Endothelial cell of umbilical vein (primary cell): ENCODE results near the gene SPSB1.

Experiments used
- EZH2 ChIP-seq: IDR thresholded peaks from 2 replicates; pipeline ENCODE4 v1.6.1; 2012; ENCODE audit warnings: borderline replicate concordance, low read depth, mild to moderate bottlenecking, moderate library complexity, low read length, inconsistent platforms; ENCODE audit not compliant: severe bottlenecking
- TF ChIP-seq, protein P1 (sequence below), 2 donors: IDR thresholded peaks; 1 replicate in 1 of 2; 2 replicates in 1 of 2; pipeline ENCODE4 v1.5.1; 2011; ENCODE audit warnings: low read length in 2 of 2, mild to moderate bottlenecking in 2 of 2, moderate library complexity in 2 of 2, control low read depth in 1 of 2, inconsistent platforms in 1 of 2, low read depth in 1 of 2; ENCODE audit not compliant: insufficient read depth in 1 of 2; ENCODE audit errors: extremely low read depth in 1 of 2

DNA sequence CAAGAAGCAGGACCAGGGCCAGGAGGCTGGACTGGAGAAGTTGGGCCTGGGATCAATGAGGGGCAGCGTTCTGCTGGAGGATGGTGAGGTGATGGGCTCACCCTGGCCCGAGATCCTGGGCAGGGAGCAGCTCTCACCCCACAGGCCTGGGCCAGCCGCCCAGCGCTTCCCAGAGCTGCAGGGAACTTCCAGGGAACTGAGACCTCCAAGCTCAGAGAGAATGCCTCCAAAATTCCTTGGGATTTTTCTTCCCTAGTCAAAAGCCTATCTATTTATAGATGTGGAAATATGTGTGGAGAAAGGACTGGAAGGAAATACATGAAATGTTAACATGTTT is 121.2 kb downstream of the SPSB1 start:
- no peak for TF ChIP-seq EZH2
- TF ChIP-seq, protein P1, sequence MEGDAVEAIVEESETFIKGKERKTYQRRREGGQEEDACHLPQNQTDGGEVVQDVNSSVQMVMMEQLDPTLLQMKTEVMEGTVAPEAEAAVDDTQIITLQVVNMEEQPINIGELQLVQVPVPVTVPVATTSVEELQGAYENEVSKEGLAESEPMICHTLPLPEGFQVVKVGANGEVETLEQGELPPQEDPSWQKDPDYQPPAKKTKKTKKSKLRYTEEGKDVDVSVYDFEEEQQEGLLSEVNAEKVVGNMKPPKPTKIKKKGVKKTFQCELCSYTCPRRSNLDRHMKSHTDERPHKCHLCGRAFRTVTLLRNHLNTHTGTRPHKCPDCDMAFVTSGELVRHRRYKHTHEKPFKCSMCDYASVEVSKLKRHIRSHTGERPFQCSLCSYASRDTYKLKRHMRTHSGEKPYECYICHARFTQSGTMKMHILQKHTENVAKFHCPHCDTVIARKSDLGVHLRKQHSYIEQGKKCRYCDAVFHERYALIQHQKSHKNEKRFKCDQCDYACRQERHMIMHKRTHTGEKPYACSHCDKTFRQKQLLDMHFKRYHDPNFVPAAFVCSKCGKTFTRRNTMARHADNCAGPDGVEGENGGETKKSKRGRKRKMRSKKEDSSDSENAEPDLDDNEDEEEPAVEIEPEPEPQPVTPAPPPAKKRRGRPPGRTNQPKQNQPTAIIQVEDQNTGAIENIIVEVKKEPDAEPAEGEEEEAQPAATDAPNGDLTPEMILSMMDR (IDR thresholded peaks at IDR 0.05; ENCODE audit: extremely low read depth in 1 of 2, insufficient read depth in 1 of 2, low read depth in 1 of 2, low read length in 2 of 2) = no peak
